Dendritic cell treated with granulocyte-macrophage colony-stimulating factor and Interleukin-4, amounts not matched to agents 40 ng/mL and 50 ng/mL, for 4 days (primary cell): ENCODE data around the gene SEC11A.
"Not testable (repeated sequence)": the region's sequence is repeated elsewhere in the genome, so short reads cannot be mapped to it uniquely, and the experiment has no call there.

ENCODE experiments used
- H3K27ac Mint-ChIP-seq: one replicate; pipeline ENCODE4 v1.8.0; 2022; ENCODE audit warnings: mild to moderate bottlenecking, mixed read lengths
- H3K27me3 Mint-ChIP-seq: one replicate; pipeline ENCODE4 v1.8.0; 2022; ENCODE audit warnings: mild to moderate bottlenecking, mixed read lengths
- H3K36me3 Mint-ChIP-seq: one replicate; pipeline ENCODE4 v1.8.0; 2022; ENCODE audit warnings: low read depth, mixed read lengths
- H3K4me1 Mint-ChIP-seq: one replicate; pipeline ENCODE4 v1.8.0; 2022; ENCODE audit warnings: low read depth, mixed read lengths
- H3K4me3 Mint-ChIP-seq: one replicate; pipeline ENCODE4 v1.8.0; 2022; ENCODE audit warnings: mild to moderate bottlenecking, moderate library complexity, mixed read lengths
- H3K9me3 Mint-ChIP-seq: one replicate; pipeline ENCODE4 v1.8.0; 2022; ENCODE audit warnings: mixed read lengths
- intact Hi-C: fragments of 100-400 bp; cut with micrococcal nuclease; formaldehyde crosslinking; loops from one replicate; pipeline ENCODE4 v1.15.0; 2022

Gene SEC11A

DNA sequence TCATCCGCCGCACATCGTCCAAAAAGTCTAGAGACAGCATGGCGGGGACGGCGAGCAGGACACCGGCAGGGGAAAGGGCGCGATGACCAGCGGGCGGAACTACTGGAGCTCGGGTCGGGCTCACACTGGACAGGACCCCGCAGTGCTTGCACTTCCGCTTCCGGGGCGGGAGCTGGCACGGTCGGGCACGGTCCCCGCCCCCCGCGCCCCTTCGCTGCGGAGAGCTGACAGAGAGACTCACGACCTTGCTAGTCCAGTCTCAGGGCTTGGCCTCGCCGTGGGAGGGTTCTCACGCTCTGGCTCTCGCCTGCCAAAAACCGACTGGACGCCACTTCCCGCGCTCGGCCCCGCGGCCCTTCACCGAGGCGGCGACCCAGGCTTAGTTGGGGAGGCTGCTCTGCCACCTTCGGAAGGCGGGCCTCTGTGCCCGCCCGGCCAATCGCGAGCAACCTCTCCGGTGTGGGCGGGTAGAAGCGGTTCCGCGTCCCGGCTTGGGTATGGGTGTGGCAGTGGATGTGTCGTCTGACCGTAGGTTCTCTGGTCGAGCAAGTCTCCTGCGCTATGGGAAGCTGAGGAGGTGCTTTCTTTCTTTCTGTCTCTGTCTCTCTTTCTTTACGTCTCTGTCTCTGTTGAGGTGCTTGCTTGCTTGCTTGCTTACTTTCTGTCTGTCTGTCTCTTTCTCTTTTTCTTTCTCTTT is at the start of gene SEC11A:
Gene SEC11A (minus strand): TSS at position 104 of the 697 bp plus-strand sequence. CDS start 64 bp downstream, at position 40.
- peak within 1 kb of the TSS; percentile 91 for H3K4me3 Mint-ChIP-seq
- H3K27me3 Mint-ChIP-seq, result no peaks in the 10 kb centered on the region
- intact Hi-C loops, result loop anchor here (1.0 to 5.0 kb wide), 4 partner anchors 19 to 116 kb away; partner anchors contain the start of genes NMB and ZNF592
- H3K36me3 Mint-ChIP-seq, result peaks cover 39% of the 10 kb centered on the region
- peaks cover 43% of the 10 kb centered on the region for H3K4me1 Mint-ChIP-seq
- H3K9me3 Mint-ChIP-seq, result no peaks in the 10 kb centered on the region
- H3K27ac Mint-ChIP-seq, result peak within 1 kb of the TSS; percentile 96

- Mint-ChIP-seq H3K36me3 (peaks cover 69% of the 10 kb centered on the region), H3K27ac (no peak overlapping the region), H3K9me3 (no peaks in the 10 kb centered on the region), H3K4me3 (no peak overlapping the region), H3K4me1 (peaks cover 39% of the 10 kb centered on the region), H3K27me3 (no peaks in the 10 kb centered on the region)
- intact Hi-C loops, result no loop called here
Observed at GRCh38 chr15:84765675-84766074, 49.7 kb upstream of the SEC11A start.

DNA sequence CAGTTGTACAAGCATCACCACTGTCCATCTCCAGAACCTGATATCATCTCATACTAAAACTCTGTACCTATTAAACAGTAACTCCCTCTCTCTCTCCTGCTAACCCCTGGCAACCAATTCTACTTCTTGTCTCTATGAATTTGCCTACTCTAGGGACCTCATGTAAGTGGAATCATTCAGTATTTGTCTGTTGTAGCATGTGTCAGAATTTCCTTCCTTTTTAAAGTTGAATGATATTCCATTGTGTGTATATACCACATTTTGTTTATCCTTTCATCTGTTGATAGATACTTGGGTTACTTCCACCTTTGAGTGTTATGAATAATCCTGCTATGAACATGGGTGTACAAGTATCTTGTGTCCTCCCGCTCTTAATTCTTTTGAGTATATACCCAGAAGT is 49.0 kb upstream of the SEC11A start:
- H3K9me3 Mint-ChIP-seq, result no peaks in the 10 kb centered on the region
- H3K36me3 Mint-ChIP-seq, result peaks cover 64% of the 10 kb centered on the region
- no peak overlapping the region for H3K4me3 Mint-ChIP-seq
- intact Hi-C loops, result no loop called here
- no peaks in the 10 kb centered on the region for H3K27me3 Mint-ChIP-seq
- H3K4me1 Mint-ChIP-seq, result peaks cover 32% of the 10 kb centered on the region
- H3K27ac Mint-ChIP-seq, result no peak overlapping the region

- intact Hi-C loops, result no loop called here
- Mint-ChIP-seq H3K27ac (no peak overlapping the region), H3K4me3 (no peak overlapping the region), H3K9me3 (no peaks in the 10 kb centered on the region), H3K36me3 (peaks cover 60% of the 10 kb centered on the region), H3K4me1 (peaks cover 28% of the 10 kb centered on the region), H3K27me3 (no peaks in the 10 kb centered on the region)
Observed at GRCh38 chr15:84764585-84764984, 48.6 kb upstream of the SEC11A start.

DNA sequence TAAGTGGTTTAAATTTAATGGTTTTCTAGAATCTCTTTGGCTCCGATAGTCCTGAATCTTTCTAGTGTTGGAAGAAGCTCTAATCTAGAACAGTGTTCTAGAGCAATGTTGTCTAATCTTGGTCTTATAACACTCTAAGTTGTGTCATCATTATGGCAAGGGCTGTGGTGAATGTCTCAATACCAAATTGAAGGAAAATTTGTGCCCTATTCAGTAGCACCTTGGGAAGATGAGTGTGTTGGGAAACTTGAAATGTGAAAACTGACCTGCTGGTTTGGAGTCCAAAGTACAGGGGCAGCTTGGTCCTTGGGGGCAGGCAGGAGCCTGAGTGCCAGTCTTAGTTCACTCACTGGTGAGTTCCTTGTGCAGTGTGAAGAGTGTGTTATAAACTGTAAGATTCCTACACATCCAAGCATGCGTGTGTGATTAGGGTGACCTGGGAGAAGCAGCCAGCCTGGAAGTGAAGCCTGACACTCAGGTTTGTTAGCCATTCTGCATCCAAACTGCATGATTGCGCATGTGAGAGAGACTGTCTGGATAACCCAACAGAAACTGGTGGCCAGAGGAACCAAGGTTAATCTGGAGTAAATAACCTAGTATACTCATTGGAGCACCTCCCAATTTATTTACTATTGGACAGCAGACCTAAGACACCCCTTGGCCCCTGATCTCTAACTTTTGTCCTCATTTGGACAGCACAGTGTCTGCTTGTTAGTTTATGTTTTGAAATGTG is 47.1 kb upstream of the SEC11A start:
- H3K27ac Mint-ChIP-seq, result no peak overlapping the region
- intact Hi-C loops, result no loop called here
- H3K36me3 Mint-ChIP-seq, result peaks cover 44% of the 10 kb centered on the region
- peaks cover 21% of the 10 kb centered on the region for H3K4me1 Mint-ChIP-seq
- no peaks in the 10 kb centered on the region for H3K9me3 Mint-ChIP-seq
- H3K4me3 Mint-ChIP-seq, result no peak overlapping the region
- H3K27me3 Mint-ChIP-seq, result no peaks in the 10 kb centered on the region

GRCh38 chr15:84761607-84762131 is 45.7 kb upstream of the SEC11A start:
- intact Hi-C loops, result no loop called here
- H3K9me3 Mint-ChIP-seq, result no peaks in the 10 kb centered on the region
- peaks cover 40% of the 10 kb centered on the region for H3K36me3 Mint-ChIP-seq
- H3K4me1 Mint-ChIP-seq, result peaks cover 33% of the 10 kb centered on the region
- no peak overlapping the region for H3K4me3 Mint-ChIP-seq
- H3K27ac Mint-ChIP-seq, result no peak overlapping the region
- no peaks in the 10 kb centered on the region for H3K27me3 Mint-ChIP-seq

DNA sequence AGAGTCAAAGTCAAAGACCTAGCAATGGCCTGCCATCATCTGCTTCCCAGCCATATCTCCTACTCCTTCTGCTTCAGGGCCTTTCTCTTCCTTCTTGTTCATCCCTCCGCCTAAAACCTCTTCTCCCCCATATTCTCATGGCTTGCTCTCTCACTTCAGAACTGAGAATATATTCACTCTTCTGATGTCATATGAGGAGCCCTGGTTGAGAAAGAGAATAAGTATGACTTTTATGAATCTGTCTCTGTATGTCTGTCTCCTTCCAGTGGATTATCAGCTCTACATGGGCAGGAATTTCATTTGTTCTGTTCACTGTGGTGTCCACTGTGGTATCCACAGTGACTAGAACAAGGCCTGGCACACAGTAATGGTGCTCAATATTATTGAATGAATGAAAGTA is 44.3 kb upstream of the SEC11A start:
- no peak overlapping the region for H3K4me3 Mint-ChIP-seq
- no peak overlapping the region for H3K27ac Mint-ChIP-seq
- no peaks in the 10 kb centered on the region for H3K27me3 Mint-ChIP-seq
- H3K4me1 Mint-ChIP-seq, result peaks cover 38% of the 10 kb centered on the region
- peaks cover 26% of the 10 kb centered on the region for H3K36me3 Mint-ChIP-seq
- intact Hi-C loops, result no loop called here
- H3K9me3 Mint-ChIP-seq, result no peaks in the 10 kb centered on the region

DNA sequence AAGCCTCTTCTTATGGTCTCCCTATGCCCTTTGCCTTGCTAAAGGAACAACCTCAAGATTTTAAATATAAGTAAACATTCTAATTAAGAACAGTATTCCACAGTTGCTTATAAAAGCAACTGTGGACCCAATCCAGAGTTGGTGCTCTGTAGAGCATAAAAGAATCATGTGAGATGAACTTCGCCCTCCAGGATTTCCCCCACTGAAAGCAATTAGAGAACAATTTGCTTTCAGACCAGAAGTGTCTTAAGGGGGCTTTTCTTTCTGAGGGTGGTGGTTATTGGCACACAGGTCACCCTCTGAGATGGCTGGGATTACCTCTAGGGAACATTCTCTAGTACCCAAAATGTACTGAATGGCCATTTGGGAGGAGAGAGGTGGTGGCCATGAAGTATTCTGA is 43.1 kb upstream of the SEC11A start:
- Mint-ChIP-seq H3K36me3 (peaks cover 22% of the 10 kb centered on the region), H3K27me3 (no peaks in the 10 kb centered on the region), H3K9me3 (no peaks in the 10 kb centered on the region), H3K27ac (no peak overlapping the region), H3K4me1 (peaks cover 47% of the 10 kb centered on the region), H3K4me3 (no peak overlapping the region)
- intact Hi-C loops, result no loop called here

- peak overlapping the region; percentile 25 for H3K27ac Mint-ChIP-seq
- H3K4me3 Mint-ChIP-seq, result no peak overlapping the region
- no peaks in the 10 kb centered on the region for H3K9me3 Mint-ChIP-seq
- H3K4me1 Mint-ChIP-seq, result peaks cover 66% of the 10 kb centered on the region
- peaks cover 36% of the 10 kb centered on the region for H3K36me3 Mint-ChIP-seq
- no peaks in the 10 kb centered on the region for H3K27me3 Mint-ChIP-seq
- intact Hi-C loops, result no loop called here
Observed at GRCh38 chr15:84755736-84756527, 40.0 kb upstream of the SEC11A start.

DNA sequence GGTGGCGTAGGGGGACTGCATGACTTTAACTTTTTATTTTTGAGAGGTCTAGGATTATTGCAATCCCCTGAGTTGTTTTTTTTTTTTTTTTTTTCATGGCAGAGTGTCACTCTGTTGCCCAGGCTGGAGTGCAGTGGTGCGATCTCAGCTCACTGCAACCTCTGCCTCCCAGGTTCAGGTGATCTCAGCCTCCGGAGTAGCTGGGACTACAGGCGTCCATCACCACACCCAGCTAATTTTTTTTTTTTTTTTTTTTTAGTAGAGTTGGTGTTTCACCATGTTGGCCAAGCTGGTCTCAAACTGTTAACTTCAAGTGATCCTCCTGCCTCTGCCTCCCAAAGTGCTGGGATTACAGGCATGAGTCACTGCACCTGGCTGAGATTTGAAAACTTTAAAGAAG is 39.0 kb upstream of the SEC11A start:
- H3K27me3 Mint-ChIP-seq, H3K27ac Mint-ChIP-seq, intact Hi-C loops, H3K4me3 Mint-ChIP-seq, H3K9me3 Mint-ChIP-seq: not testable (repeated sequence)
- Mint-ChIP-seq H3K36me3 (peaks cover 43% of the 10 kb centered on the region), H3K4me1 (peaks cover 76% of the 10 kb centered on the region)

- no peak overlapping the region for H3K27ac Mint-ChIP-seq
- H3K4me1 Mint-ChIP-seq, result peaks cover 76% of the 10 kb centered on the region
- intact Hi-C loops, result no loop called here
- peaks cover 55% of the 10 kb centered on the region for H3K36me3 Mint-ChIP-seq
- no peak overlapping the region for H3K4me3 Mint-ChIP-seq
- no peaks in the 10 kb centered on the region for H3K9me3 Mint-ChIP-seq
- H3K27me3 Mint-ChIP-seq, result no peaks in the 10 kb centered on the region
Observed at GRCh38 chr15:84752700-84753099, 36.8 kb upstream of the SEC11A start.

DNA sequence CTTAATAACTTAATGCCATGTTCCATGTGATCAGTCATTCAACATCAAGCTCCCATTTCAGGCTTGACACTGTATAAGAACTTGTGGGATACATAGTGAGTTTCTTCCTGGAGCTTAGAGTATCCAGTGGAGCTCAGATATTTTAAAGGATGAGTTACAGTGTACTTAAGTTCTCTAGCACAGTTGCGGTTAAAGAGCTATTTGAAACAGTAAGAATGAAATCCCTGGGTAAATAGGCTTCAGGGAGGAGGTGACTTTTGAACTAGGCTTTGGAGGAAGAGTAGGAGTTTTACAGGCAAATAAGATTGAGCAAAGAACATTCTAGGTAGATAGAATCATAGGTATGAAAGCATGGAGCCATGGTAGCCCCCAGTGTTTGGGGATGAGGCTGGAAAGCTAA is 36.3 kb upstream of the SEC11A start:
- Mint-ChIP-seq H3K27ac (no peak overlapping the region), H3K27me3 (no peaks in the 10 kb centered on the region), H3K4me3 (no peak overlapping the region), H3K36me3 (peaks cover 55% of the 10 kb centered on the region), H3K9me3 (no peaks in the 10 kb centered on the region), H3K4me1 (peaks cover 76% of the 10 kb centered on the region)
- intact Hi-C loops, result no loop called here

- H3K27me3 Mint-ChIP-seq, H3K9me3 Mint-ChIP-seq, intact Hi-C loops, H3K27ac Mint-ChIP-seq, H3K4me3 Mint-ChIP-seq: not testable (repeated sequence)
- H3K4me1 Mint-ChIP-seq, result peaks cover 75% of the 10 kb centered on the region
- H3K36me3 Mint-ChIP-seq, result peaks cover 52% of the 10 kb centered on the region
Observed at GRCh38 chr15:84751721-84752120, 35.8 kb upstream of the SEC11A start.

DNA sequence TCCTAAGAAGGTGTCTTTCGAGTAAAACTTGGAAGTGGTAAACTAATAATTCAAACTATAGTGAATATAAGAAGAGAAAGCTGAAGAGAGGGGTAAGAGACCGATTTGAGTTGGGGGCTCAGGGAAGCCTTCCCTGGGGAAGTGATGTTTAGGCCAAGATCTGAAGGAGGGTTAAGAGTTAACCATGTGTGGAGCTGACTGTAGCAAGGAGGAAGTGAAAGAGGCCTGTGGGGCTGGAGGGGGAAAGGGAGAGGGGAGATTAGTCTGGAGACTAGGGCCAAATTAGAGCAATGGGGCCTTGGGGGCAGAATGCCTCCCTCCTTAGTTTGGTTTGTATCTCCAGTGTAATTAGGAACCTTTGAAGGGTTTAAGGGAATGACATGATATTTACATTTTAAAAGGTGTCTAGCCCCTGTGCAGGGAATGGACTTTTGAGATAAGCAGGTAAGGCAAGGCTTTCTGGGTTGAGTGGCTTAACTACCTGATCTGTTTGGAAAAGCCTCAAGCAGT is 34.7 kb upstream of the SEC11A start:
- Mint-ChIP-seq H3K27ac (peak overlapping the region; percentile 83), H3K36me3 (peaks cover 52% of the 10 kb centered on the region), H3K27me3 (no peaks in the 10 kb centered on the region), H3K4me3 (peak overlapping the region; percentile 92), H3K9me3 (no peaks in the 10 kb centered on the region), H3K4me1 (peaks cover 73% of the 10 kb centered on the region)
- intact Hi-C loops, result no loop called here
